ENCODE results near the gene MTA1.

MTA1 gene

DNA sequence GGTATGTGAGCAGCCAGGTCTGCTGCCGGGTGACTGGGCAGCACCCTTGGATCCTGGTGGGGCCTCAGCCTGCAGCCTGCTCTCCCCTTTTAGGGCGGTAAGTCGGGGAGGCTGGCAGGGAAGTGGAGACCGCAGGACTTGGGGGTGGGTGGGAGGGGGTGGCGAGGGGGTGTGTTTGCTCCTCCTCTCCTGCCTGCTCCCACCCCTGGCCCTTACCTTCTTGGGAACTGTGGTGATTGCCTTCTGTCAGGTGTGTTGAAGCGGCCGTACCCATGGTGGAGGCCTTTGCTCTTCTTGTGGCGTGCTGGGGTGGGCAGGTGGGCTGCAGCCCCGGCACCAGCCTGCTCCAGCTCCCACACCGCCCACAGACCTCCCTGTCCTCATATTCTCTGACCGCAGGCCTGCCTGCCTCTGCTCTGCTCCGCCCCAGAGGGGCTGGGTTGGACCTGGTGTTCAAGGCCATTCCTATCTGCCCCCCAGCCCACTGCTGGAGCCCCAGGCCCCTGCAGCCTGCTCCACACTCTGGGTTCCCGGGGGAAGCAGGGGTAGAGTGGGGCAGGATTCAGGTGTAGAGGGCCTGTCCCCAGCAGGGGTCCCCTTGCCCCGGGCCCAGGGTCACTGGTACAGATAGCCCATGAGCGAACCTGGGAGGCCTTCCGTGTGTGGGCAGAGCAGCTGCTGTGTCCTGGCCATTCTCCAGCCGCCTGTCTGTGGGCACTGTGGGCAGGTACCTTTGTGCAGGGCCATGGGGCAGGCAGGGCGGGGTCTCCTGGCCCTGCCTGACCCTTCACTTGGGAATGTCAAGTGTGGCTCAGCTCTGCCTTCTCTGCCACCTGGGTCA lies 76.6 kb downstream of the MTA1 start:
- H3K36me3 ChIP-seq (replicated peaks): no peaks in the 10 kb centered on the region
- in situ Hi-C loops (cut with HindIII; ENCODE audit: low pct_ligation_motif_present, low sequenced_read_pairs): no loop called here
- H3K27ac ChIP-seq: no peak overlapping the region
- TF ChIP-seq, protein P1, sequence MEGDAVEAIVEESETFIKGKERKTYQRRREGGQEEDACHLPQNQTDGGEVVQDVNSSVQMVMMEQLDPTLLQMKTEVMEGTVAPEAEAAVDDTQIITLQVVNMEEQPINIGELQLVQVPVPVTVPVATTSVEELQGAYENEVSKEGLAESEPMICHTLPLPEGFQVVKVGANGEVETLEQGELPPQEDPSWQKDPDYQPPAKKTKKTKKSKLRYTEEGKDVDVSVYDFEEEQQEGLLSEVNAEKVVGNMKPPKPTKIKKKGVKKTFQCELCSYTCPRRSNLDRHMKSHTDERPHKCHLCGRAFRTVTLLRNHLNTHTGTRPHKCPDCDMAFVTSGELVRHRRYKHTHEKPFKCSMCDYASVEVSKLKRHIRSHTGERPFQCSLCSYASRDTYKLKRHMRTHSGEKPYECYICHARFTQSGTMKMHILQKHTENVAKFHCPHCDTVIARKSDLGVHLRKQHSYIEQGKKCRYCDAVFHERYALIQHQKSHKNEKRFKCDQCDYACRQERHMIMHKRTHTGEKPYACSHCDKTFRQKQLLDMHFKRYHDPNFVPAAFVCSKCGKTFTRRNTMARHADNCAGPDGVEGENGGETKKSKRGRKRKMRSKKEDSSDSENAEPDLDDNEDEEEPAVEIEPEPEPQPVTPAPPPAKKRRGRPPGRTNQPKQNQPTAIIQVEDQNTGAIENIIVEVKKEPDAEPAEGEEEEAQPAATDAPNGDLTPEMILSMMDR (IDR thresholded peaks at IDR 0.05; ENCODE audit: low read depth, low read length, missing control alignments): no peak
- no peak for DNase-seq
- H3K27me3 ChIP-seq (replicated peaks): no peaks in the 10 kb centered on the region
- H3K4me3 ChIP-seq (ENCODE audit: low read depth, low read length): no peak overlapping the region

DNA sequence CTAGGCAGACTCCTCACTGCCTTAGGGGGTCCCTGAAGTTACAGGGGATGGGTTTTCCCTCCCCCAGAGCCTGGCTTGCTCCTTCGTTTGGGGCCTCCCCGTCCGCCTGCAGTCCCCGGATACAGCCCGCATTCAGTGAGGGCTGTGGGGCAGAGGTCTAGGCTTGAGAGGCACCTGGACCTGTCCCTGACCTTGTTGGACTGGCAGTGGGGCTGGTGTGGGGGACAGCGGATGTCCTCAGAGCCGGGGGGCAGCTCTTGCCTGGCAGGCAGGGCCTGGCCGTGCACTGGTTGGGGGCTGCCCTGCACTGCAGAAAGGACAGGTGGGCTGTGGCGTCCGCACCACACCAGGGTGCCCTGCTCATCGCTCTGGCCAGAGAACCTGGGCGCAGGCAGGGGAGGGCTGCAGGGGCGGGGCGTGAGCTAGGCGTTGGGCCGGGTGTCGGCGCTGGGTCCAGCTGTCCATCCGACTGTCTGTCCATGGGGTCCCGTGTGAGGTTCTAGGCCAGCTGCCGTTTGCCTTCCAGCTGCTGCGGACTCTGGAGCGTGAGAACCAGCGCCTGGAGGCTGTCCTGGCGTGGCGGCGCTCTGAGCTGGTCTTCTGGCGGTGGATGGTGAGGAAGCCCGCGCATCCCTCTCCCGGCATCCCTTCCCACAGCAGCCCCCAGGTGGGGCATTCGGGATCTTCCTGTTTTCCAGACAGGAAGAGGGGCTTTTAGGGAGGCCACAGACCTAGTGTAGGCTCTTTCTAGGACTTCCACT lies 77.4 kb downstream of the MTA1 start:
- in situ Hi-C loops (cut with HindIII; ENCODE audit: low pct_ligation_motif_present, low sequenced_read_pairs): no loop called here
- no peak for DNase-seq
- TF ChIP-seq, protein P1 (IDR thresholded peaks at IDR 0.05; ENCODE audit: low read depth, low read length, missing control alignments): no peak

DNA sequence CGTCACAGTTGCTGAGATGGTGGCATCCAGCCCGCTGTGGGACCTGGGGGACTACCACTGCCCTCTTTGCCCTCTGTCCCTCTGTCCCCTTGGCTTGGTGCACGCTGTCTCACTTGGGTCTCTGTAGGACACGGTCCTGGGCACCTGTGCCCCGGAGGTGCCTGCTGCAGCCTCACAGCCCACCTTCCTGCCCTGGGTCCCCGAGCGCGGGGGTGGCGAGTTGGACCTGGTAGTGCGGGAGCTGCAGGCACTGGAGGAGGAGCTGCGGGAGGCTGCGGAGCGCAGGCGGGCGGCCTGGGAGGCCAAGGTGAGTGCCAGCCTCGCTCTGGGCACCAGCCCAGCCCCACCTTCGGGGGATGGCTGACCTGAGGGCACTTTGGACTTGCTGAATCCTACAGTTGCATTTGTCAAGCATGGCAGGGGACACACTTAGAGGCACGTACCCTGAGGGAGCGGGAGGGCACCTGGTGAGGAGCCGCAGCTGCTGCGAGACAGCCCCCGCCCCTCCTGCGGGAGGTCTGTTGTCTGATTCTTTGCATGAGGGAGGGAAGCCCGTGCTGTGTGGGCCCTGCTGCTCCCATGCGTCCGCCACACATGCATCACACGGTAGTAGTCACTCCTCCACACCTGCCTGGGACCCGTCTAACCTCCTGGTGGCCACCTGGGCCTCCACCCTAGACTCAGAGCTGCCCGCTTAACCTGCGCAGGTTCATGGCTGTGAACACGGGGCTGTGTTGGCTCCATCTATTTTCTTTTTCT lies 78.2 kb downstream of the MTA1 start:
- no peak for DNase-seq
- no peaks in the 10 kb centered on the region for H3K36me3 ChIP-seq (replicated peaks)
- H3K27ac ChIP-seq: no peak overlapping the region
- no peak overlapping the region for H3K4me3 ChIP-seq (ENCODE audit: low read depth, low read length)
- TF ChIP-seq, protein P1 (IDR thresholded peaks at IDR 0.05; ENCODE audit: low read depth, low read length, missing control alignments): no peak
- no peaks in the 10 kb centered on the region for H3K27me3 ChIP-seq (replicated peaks)
- in situ Hi-C loops (cut with HindIII; ENCODE audit: low pct_ligation_motif_present, low sequenced_read_pairs): no loop called here

More for the DNA sequence above, 77.4 kb downstream of the MTA1 start:
- H3K27me3 ChIP-seq (replicated peaks): no peaks in the 10 kb centered on the region
- no peak overlapping the region for H3K27ac ChIP-seq
- H3K36me3 ChIP-seq (replicated peaks): no peaks in the 10 kb centered on the region
- no peak overlapping the region for H3K4me3 ChIP-seq (ENCODE audit: low read depth, low read length)

DNA sequence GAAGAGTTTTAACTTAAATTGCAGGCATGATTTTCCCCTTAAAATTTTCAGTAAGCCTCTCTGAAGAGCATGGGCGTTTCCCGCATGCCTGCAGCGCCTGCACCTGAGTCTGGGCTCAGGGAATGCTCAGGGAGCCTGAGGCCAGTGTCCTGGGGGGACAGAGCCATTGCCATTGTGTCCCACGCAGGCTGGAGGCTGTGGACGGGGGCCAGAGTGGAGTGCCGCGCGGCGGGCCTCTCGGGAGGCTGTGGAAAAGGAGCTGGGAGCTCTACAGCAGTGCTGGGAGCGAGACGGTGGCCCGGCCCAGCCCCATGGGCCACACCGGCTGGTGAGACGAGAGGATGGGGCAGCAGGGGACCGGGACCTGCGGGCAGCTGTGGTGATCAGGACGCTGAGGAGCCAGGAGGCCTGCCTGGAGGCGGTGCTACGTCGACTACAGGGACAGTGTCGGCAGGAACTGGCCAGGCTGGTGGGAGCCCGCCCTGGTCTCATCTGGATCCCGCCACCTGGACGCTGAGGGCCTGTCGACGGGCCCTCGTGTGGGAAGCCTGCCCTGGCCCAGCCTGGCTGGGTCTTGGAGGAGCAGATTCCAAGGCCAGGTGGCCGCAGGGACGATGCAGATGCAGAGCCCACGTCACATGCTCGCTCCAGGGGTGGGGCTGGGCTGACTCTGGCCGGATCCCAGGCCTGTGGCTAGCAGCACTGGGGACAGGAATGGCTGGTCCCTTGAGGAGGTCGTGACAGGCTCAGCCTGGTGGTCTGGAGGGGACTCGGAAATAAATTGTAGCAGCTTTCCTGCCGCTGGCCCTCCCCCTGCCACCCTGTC lies 79.0 kb downstream of the MTA1 start:
- in situ Hi-C loops (cut with HindIII; ENCODE audit: low pct_ligation_motif_present, low sequenced_read_pairs): no loop called here
- TF ChIP-seq, protein P1 (IDR thresholded peaks at IDR 0.05; ENCODE audit: low read depth, low read length, missing control alignments): no peak
- Histone ChIP-seq H3K36me3 (replicated peaks) (no peaks in the 10 kb centered on the region), H3K4me3 (ENCODE audit: low read depth, low read length) (no peak overlapping the region), H3K27ac (no peak overlapping the region), H3K27me3 (replicated peaks) (no peaks in the 10 kb centered on the region)
- no peak for DNase-seq

Data from brain microvascular endothelial cell (primary cell).